Nephron (organoid): ENCODE measurements around the gene SSBP3.

Experiments used
- H3K27ac Mint-ChIP-seq, 3 experiments: 2 replicates each; pipeline ENCODE4 v1.8.0; 2020; ENCODE audit warnings: mixed read lengths in 3 of 3, mild to moderate bottlenecking in 2 of 3, moderate library complexity in 1 of 3
- H3K27me3 Mint-ChIP-seq: 2 replicates; pipeline ENCODE4 v1.8.0; 2021; ENCODE audit warnings: low read depth, mild to moderate bottlenecking, moderate library complexity, mixed read lengths
- H3K36me3 Mint-ChIP-seq: 2 replicates; pipeline ENCODE4 v1.8.0; 2020; ENCODE audit warnings: low read depth, mixed read lengths
- H3K4me1 Mint-ChIP-seq: 2 replicates; pipeline ENCODE4 v1.8.0; 2020; ENCODE audit warnings: mixed read lengths
- H3K4me3 Mint-ChIP-seq, 3 experiments: 2 replicates each; pipeline ENCODE4 v1.8.0; 2020; ENCODE audit warnings: mild to moderate bottlenecking in 3 of 3, mixed read lengths in 3 of 3, moderate library complexity in 2 of 3
- H3K9me3 Mint-ChIP-seq: 2 replicates; pipeline ENCODE4 v1.8.0; 2020; ENCODE audit warnings: mixed read lengths
- CTCF ChIP-seq, 3 experiments: fragments of 200-600 bp; sonication (generic); IDR thresholded peaks; one replicate each; pipeline ENCODE4 v1.5.0; 2021; ENCODE audit warnings: antibody characterized with exemption in 3 of 3; ENCODE audit not compliant: unreplicated experiment in 3 of 3

The SSBP3 gene

GRCh38 chr1:54372978-54373377 is 33.2 kb downstream of the SSBP3 start:
- H3K27ac Mint-ChIP-seq: no peak overlapping the region
- H3K9me3 Mint-ChIP-seq: no peaks in the 10 kb centered on the region
- H3K4me3 Mint-ChIP-seq: no peak overlapping the region
- no peaks in the 10 kb centered on the region for H3K27me3 Mint-ChIP-seq
- H3K36me3 Mint-ChIP-seq: peaks cover 45% of the 10 kb centered on the region
- peaks cover 68% of the 10 kb centered on the region for H3K4me1 Mint-ChIP-seq
- no peak for TF ChIP-seq CTCF (IDR thresholded peaks at IDR 0.05; ENCODE audit: unreplicated experiment in 3 of 3)

- Mint-ChIP-seq H3K9me3 (no peaks in the 10 kb centered on the region), H3K4me3 (no peak overlapping the region), H3K27me3 (no peaks in the 10 kb centered on the region), H3K27ac (peak overlapping the region in 1 of 3 experiments; percentile 52), H3K4me1 (peaks cover 57% of the 10 kb centered on the region), H3K36me3 (peaks cover 42% of the 10 kb centered on the region)
- TF ChIP-seq CTCF (IDR thresholded peaks at IDR 0.05; ENCODE audit: unreplicated experiment in 3 of 3): no peak
These were observed 34.3 kb downstream of the SSBP3 start for GRCh38 chr1:54371942-54372275.

- Mint-ChIP-seq H3K4me1 (peaks cover 52% of the 10 kb centered on the region), H3K9me3 (no peaks in the 10 kb centered on the region), H3K4me3 (no peak overlapping the region), H3K27ac (peak overlapping the region; percentile 0 to 64 (median 25)), H3K27me3 (no peaks in the 10 kb centered on the region), H3K36me3 (peaks cover 42% of the 10 kb centered on the region)
- TF ChIP-seq CTCF (IDR thresholded peaks at IDR 0.05; ENCODE audit: unreplicated experiment in 3 of 3): no peak
These were observed 34.9 kb downstream of the SSBP3 start for GRCh38 chr1:54371038-54371941.

- TF ChIP-seq CTCF (IDR thresholded peaks at IDR 0.05; ENCODE audit: unreplicated experiment in 3 of 3): no peak
- no peak overlapping the region for H3K4me3 Mint-ChIP-seq
- H3K36me3 Mint-ChIP-seq: peaks cover 45% of the 10 kb centered on the region
- H3K9me3 Mint-ChIP-seq: no peaks in the 10 kb centered on the region
- peak overlapping the region in 1 of 3 experiments; percentile 64 for H3K27ac Mint-ChIP-seq
- peaks cover 57% of the 10 kb centered on the region for H3K4me1 Mint-ChIP-seq
- H3K27me3 Mint-ChIP-seq: no peaks in the 10 kb centered on the region
These were observed 35.8 kb downstream of the SSBP3 start for GRCh38 chr1:54370287-54370989.

- H3K4me1 Mint-ChIP-seq: peaks cover 56% of the 10 kb centered on the region
- H3K9me3 Mint-ChIP-seq: no peaks in the 10 kb centered on the region
- no peak overlapping the region for H3K4me3 Mint-ChIP-seq
- no peak for TF ChIP-seq CTCF (IDR thresholded peaks at IDR 0.05; ENCODE audit: unreplicated experiment in 3 of 3)
- no peak overlapping the region for H3K27ac Mint-ChIP-seq
- peaks cover 52% of the 10 kb centered on the region for H3K36me3 Mint-ChIP-seq
- H3K27me3 Mint-ChIP-seq: no peaks in the 10 kb centered on the region
These were observed 38.6 kb downstream of the SSBP3 start for GRCh38 chr1:54367613-54368012.
